BE2C (cell line): ENCODE results near the gene ANXA7.

ENCODE experiments used
- DNase-seq: peaks from one replicate; pipeline ENCODE4 v3.0.0-alpha.2; 2020
- H3K27me3 ChIP-seq: fragments of 250-450 bp; sonication (Bioruptor Pico); 2 replicates; pipeline ENCODE4 v1.5.1; 2020; ENCODE audit warnings: mild to moderate bottlenecking
- H3K36me3 ChIP-seq: fragments of 250-450 bp; sonication (Bioruptor Pico); 2 replicates; pipeline ENCODE4 v1.5.1; 2020; ENCODE audit warnings: mild to moderate bottlenecking
- H3K4me1 ChIP-seq: fragments of 250-450 bp; sonication (Bioruptor Pico); 2 replicates; pipeline ENCODE4 v1.5.1; 2020
- H3K4me3 ChIP-seq: 2 replicates; pipeline ENCODE4 v1.5.1; 2011; ENCODE audit warnings: low read depth, low read length
- H3K9me3 ChIP-seq: fragments of 250-450 bp; sonication (Bioruptor Pico); 2 replicates; pipeline ENCODE4 v1.5.1; 2020
- CTCF ChIP-seq: IDR thresholded peaks from 2 replicates; pipeline ENCODE4 v1.5.1; 2012; ENCODE audit warnings: mild to moderate bottlenecking, low read depth, low read length

ANXA7 gene

DNA sequence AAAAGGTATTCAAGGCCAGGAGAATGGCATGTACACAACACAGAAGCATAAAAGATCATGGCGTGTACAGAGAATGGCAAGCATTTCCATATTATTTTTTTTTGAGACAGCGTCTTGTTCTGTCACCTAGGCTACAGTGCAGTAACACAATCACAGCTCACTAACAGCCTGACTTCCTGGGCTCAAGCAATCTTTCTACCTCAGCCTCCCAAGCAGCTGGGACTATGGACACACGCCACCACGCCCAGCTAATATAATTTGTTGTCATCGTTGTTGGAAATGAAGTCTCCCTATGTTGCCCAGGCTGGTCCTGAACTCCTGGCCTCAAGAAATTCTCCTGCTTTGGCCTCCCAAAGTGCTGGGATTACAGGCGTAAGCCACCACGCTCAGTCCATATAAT lies 27.3 kb downstream of the ANXA7 start:
- no peak overlapping the region for H3K4me3 ChIP-seq
- no peak for TF ChIP-seq CTCF
- peaks cover 25% of the 10 kb centered on the region for H3K36me3 ChIP-seq

DNA sequence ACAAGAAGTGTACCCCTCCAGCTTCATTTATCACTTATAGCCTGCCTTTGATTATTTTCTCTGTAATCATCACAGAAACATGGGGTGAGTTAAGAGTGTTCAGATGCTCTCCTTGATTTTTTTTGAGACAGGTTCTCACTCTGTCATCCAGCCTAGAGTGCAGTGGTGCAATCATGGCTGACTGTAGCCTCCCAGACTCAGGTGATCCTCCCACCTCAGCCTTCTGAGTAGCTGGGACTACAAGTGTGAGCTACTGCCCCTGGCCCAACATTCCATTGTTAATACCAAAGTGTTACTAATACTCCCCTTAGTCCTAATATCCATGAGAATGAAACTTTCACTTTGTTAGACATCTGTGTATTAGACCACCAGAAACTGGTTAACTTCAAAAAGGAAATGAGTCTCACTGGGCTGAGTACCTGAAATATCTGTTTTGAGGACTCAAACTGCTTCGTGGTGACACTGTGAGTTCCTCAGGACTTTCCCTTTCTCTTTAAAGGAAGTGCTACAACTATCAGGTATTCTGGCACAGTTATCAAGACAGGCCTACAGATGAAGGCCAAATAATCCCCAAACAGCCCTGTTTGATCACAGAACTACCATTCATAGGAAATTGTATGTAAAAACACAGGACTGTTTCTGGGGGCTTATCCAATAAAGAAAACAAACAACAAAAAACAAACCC lies 34.7 kb downstream of the ANXA7 start:
- H3K4me3 ChIP-seq: no peak overlapping the region

More for the DNA sequence above, 27.3 kb downstream of the ANXA7 start:
- Histone ChIP-seq H3K4me1 (no peaks in the 10 kb centered on the region), H3K9me3 (no peaks in the 10 kb centered on the region), H3K27me3 (no peaks in the 10 kb centered on the region)
- DNase-seq: no peak

GRCh38 chr10:73376679-73377078 lies 37.2 kb downstream of the ANXA7 start:
- Histone ChIP-seq H3K36me3 (peaks cover 16% of the 10 kb centered on the region), H3K4me3 (no peak overlapping the region), H3K4me1 (no peaks in the 10 kb centered on the region), H3K9me3 (no peaks in the 10 kb centered on the region), H3K27me3 (no peaks in the 10 kb centered on the region)
- no peak for DNase-seq
- TF ChIP-seq CTCF: no peak

More for the DNA sequence above, 34.7 kb downstream of the ANXA7 start:
- Histone ChIP-seq H3K36me3 (peaks cover 25% of the 10 kb centered on the region), H3K4me1 (no peaks in the 10 kb centered on the region), H3K27me3 (no peaks in the 10 kb centered on the region), H3K9me3 (no peaks in the 10 kb centered on the region)
- no peak for DNase-seq
- TF ChIP-seq CTCF: no peak

DNA sequence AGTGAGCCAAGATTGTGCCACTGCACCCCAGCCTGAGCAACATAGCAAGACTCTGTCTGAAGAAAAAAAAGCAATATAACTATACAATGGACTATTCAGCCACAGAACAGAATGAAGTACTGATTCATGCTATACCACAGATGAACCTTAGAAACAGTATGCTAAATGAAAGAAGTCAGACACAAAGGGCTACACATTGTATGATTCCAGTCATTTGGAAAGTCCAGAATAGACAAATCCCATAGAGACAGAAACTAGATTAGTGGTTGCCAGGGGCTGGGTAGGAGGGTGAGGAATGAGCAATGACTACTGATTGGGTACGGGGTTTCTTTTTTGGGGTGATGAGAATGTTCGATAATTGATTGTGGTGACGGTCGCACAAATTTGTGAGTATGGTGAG lies 45.6 kb downstream of the ANXA7 start:
- no peaks in the 10 kb centered on the region for H3K36me3 ChIP-seq
- no peak for DNase-seq
- no peak for TF ChIP-seq CTCF
- no peaks in the 10 kb centered on the region for H3K27me3 ChIP-seq
- no peaks in the 10 kb centered on the region for H3K9me3 ChIP-seq
- H3K4me1 ChIP-seq: no peaks in the 10 kb centered on the region
- H3K4me3 ChIP-seq: no peak overlapping the region

DNA sequence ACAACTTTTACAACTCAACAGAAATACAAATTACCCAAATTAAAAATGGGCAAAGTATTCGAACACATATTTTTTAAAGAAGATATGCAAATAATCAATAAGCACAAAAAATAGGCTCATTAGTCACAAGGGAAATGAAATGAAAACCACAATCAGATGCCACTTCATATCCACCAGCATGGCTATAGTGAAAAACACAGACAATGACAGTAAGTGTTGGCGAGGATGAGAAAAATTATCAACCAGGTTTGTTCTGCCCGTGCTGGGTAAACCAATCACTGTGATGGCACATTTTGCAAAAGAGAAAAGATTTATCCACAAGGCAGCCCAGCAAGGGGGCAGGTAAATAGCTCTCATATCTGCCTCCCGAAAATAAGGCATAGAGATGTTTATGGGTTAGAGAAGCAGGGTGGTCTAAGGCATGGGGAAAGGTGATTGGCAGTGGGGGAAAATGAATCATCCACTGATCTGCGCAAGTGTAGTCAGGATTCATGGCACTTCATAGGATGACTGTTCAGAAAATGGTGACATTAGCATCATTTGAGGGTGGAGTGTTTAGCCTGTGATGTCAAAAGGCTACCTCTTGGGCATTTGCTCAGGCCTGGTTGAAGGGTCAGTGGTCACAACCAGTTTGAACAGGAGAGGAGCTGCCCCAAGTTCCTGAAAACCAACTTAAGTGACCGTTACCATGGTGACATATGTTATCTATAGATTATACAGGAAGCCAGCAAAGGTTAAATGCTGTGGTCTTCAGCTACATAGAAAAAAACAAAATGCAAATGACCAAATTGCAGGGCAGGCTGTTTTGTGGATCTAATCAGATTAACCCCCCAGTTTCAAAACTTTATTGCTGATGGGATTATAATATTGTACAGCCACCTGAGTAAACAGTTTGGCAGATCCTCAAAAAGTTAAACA lies 47.2 kb downstream of the ANXA7 start:
- no peak for TF ChIP-seq CTCF
- no peaks in the 10 kb centered on the region for H3K36me3 ChIP-seq
- H3K4me1 ChIP-seq: no peaks in the 10 kb centered on the region
- no peaks in the 10 kb centered on the region for H3K9me3 ChIP-seq
- no peaks in the 10 kb centered on the region for H3K27me3 ChIP-seq
- no peak overlapping the region for H3K4me3 ChIP-seq
- no peak for DNase-seq

GRCh38 chr10:73364964-73365363 lies 48.9 kb downstream of the ANXA7 start:
- TF ChIP-seq CTCF: no peak
- Histone ChIP-seq H3K27me3 (no peaks in the 10 kb centered on the region), H3K9me3 (no peaks in the 10 kb centered on the region), H3K36me3 (no peaks in the 10 kb centered on the region), H3K4me3 (no peak overlapping the region), H3K4me1 (no peaks in the 10 kb centered on the region)
- DNase-seq: no peak
